ENCODE results near the gene SPOCK3. TPM values are rescaled to one million over a fixed set of nuclear protein-coding genes. Genes with fewer than 3 reads are reported as not detected.

Gene SPOCK3
- total and polyA plus RNA-seq, 2 of the 13 experiments (the other 11 are each of a cell fraction or from before 2014, with no cell fraction given), result not detected

GRCh38 chr4:167117273-167117672 is 117.0 kb downstream of the SPOCK3 start:
- no peak for FAIRE-seq
- no peak overlapping the region for H3K4me2 ChIP-seq (ENCODE audit: low read depth, low read length)
- in situ Hi-C loops (cut with HindIII; ENCODE audit: extremely low pct_ligation_motif_present, low pct_unique_long_range_greater_than_20kb) (no loop called here), intact Hi-C loops (cut with micrococcal nuclease; ENCODE audit: unreplicated experiment) (no loop called here)
- no peaks in the 10 kb centered on the region for H4K20me1 ChIP-seq (ENCODE audit: insufficient read depth, low read length)
- DNase-seq (ENCODE audit: low spot score), result no peak
- CTCF ChIA-PET (ENCODE audit: low intra/inter-chr PET ratio, low total read pairs), result no interaction called here
- H3K9ac ChIP-seq (ENCODE audit: insufficient read depth, low read depth, low read length), result no peak overlapping the region
- H3K9me3 ChIP-seq (ENCODE audit: low read length), result no peaks in the 10 kb centered on the region
- no peaks in the 10 kb centered on the region for H3K36me3 ChIP-seq (replicated peaks in 1 of 2; ENCODE audit: control insufficient read depth in 1 of 2, insufficient read depth in 2 of 2, low read length in 2 of 2)
- 4% methylated on average over 4 of the region's 4 CpGs for WGBS (ENCODE audit: low lambda C conversion rate)
- no peak for ATAC-seq
- no peak for TF ChIP-seq SAP130 (CRISPR knock-in tag; IDR thresholded peaks at IDR 0.05; ENCODE audit: low read depth)
- TF ChIP-seq ZNF547 (CRISPR knock-in tag; IDR thresholded peaks at IDR 0.05), result no peak
- no peak for TF ChIP-seq IKZF1 (IDR thresholded peaks at IDR 0.05)
- no peak for TF ChIP-seq SOX6 (IDR thresholded peaks at IDR 0.05)
- TF ChIP-seq SOX6 (CRISPR knock-in tag; IDR thresholded peaks at IDR 0.05), result no peak
- TF ChIP-seq U2AF1 (optimal IDR thresholded peaks at IDR 0.05; ENCODE audit: low read depth, low read length), result no peak
- TF ChIP-seq ZNF530 (CRISPR knock-in tag; IDR thresholded peaks at IDR 0.05; ENCODE audit: low read depth), result no peak
- no peak for TF ChIP-seq ZFY (CRISPR knock-in tag; IDR thresholded peaks at IDR 0.05)
- TF ChIP-seq BCLAF1 (IDR thresholded peaks at IDR 0.05), result no peak
- TF ChIP-seq ELF3 (CRISPR knock-in tag; IDR thresholded peaks at IDR 0.05), result no peak
- TF ChIP-seq CTCF (CRISPR knock-in tag; IDR thresholded peaks at IDR 0.05), result no peak
- no peak for TF ChIP-seq CAMTA2 (CRISPR knock-in tag; IDR thresholded peaks at IDR 0.05; ENCODE audit: borderline replicate concordance)
- H2AFZ ChIP-seq (ENCODE audit: low read length), result no peak overlapping the region
- no peaks in the 10 kb centered on the region for H3K79me2 ChIP-seq (ENCODE audit: insufficient read depth, low read length)
- POLR2A ChIA-PET, result no interaction called here
- no TSS peak for BruUV-seq (replicated peaks)
- H3K4me3 ChIP-seq (replicated peaks in 1 of 3; ENCODE audit: insufficient read depth in 1 of 3, low read depth in 2 of 3, low read length in 3 of 3), result no peak overlapping the region
- no peak overlapping the region for H3K27ac ChIP-seq (ENCODE audit: extremely low read length, insufficient read depth, low read length)
- H3K27me3 ChIP-seq (ENCODE audit: control insufficient read depth in 1 of 2, insufficient read depth in 2 of 2, low read length in 2 of 2), result no peaks in the 10 kb centered on the region
- no peaks in the 10 kb centered on the region for H3K4me1 ChIP-seq (ENCODE audit: insufficient read depth, low read length)
